Measurements from ENCODE around the gene APOBEC2.

Gene APOBEC2

GRCh38 chr6:41103847-41104246 is 50.8 kb downstream of the APOBEC2 start:
- no peak overlapping the region for H3K9ac ChIP-seq (ENCODE audit: low read depth, low read length)
- H3K4me2 ChIP-seq (ENCODE audit: insufficient read depth, low read length) = no peak overlapping the region
- no peak overlapping the region for H3K4me3 ChIP-seq (ENCODE audit: low read depth in 1 of 2, low read length in 2 of 2)
- peaks cover 32% of the 10 kb centered on the region for H3K36me3 ChIP-seq (ENCODE audit: insufficient read depth, low read length)
- no peaks in the 10 kb centered on the region for H3K4me1 ChIP-seq (ENCODE audit: insufficient read depth, low read length)
- no peaks in the 10 kb centered on the region for H3K79me2 ChIP-seq (ENCODE audit: insufficient read depth, low read length)
- TF ChIP-seq CTCF (IDR thresholded peaks at IDR 0.05; ENCODE audit: borderline replicate concordance, extremely low read depth, low read length, poor library complexity, severe bottlenecking) = no peak
- no peak for TF ChIP-seq EZH2 (IDR thresholded peaks at IDR 0.05; ENCODE audit: borderline replicate concordance, low read depth, low read length, severe bottlenecking)
- no peaks in the 10 kb centered on the region for H3K9me3 ChIP-seq (ENCODE audit: insufficient read depth, low read length, severe bottlenecking)
- no peak overlapping the region for H3K27ac ChIP-seq (ENCODE audit: low read length)
- no peak for ATAC-seq (ENCODE audit: insufficient read depth, low read depth)
- no peak for DNase-seq
- H3K27me3 ChIP-seq (ENCODE audit: insufficient read depth, low read length, poor library complexity) = no peaks in the 10 kb centered on the region
- H4K20me1 ChIP-seq (ENCODE audit: insufficient read depth, low read length) = peaks cover 9% of the 10 kb centered on the region
- H2AFZ ChIP-seq (ENCODE audit: low read depth, low read length) = no peak overlapping the region

- ATAC-seq (ENCODE audit: insufficient read depth, low read depth) = no peak
Observed at GRCh38 chr6:41111017-41111416, 58.0 kb downstream of the APOBEC2 start.

More at GRCh38 chr6:41111017-41111416, 58.0 kb downstream of the APOBEC2 start:
- H3K4me3 ChIP-seq (ENCODE audit: low read depth in 1 of 2, low read length in 2 of 2) = no peak overlapping the region
- no peak overlapping the region for H3K9ac ChIP-seq (ENCODE audit: low read depth, low read length)
- H3K27me3 ChIP-seq (ENCODE audit: insufficient read depth, low read length, poor library complexity) = no peaks in the 10 kb centered on the region
- H3K9me3 ChIP-seq (ENCODE audit: insufficient read depth, low read length, severe bottlenecking) = no peaks in the 10 kb centered on the region
- H3K79me2 ChIP-seq (ENCODE audit: insufficient read depth, low read length) = no peaks in the 10 kb centered on the region
- DNase-seq = no peak
- no peak for TF ChIP-seq EZH2 (IDR thresholded peaks at IDR 0.05; ENCODE audit: borderline replicate concordance, low read depth, low read length, severe bottlenecking)
- TF ChIP-seq CTCF (IDR thresholded peaks at IDR 0.05; ENCODE audit: borderline replicate concordance, extremely low read depth, low read length, poor library complexity, severe bottlenecking) = no peak
- H3K36me3 ChIP-seq (ENCODE audit: insufficient read depth, low read length) = no peaks in the 10 kb centered on the region
- no peak overlapping the region for H2AFZ ChIP-seq (ENCODE audit: low read depth, low read length)
- H3K4me1 ChIP-seq (ENCODE audit: insufficient read depth, low read length) = no peaks in the 10 kb centered on the region
- no peak overlapping the region for H3K27ac ChIP-seq (ENCODE audit: low read length)
- no peak overlapping the region for H3K4me2 ChIP-seq (ENCODE audit: insufficient read depth, low read length)
- no peaks in the 10 kb centered on the region for H4K20me1 ChIP-seq (ENCODE audit: insufficient read depth, low read length)
